Dedifferentiated amniotic fluid mesenchymal stem cell (primary cell): ENCODE measurements around the gene ZNF77.
"Not testable (repeated sequence)": the region's sequence is repeated elsewhere in the genome, so short reads cannot be mapped to it uniquely, and the experiment has no call there.

Experiments used
- DNase-seq: peaks from one replicate; pipeline ENCODE4 v3.0.0-alpha.2; 2016; ENCODE audit errors: extremely low spot score

The ZNF77 gene

GRCh38 chr19:2970201-2970835, 25.5 kb upstream of the ZNF77 start:
- peak; percentile 17 for DNase-seq

- no peak for DNase-seq
Observed at GRCh38 chr19:2969104-2969504, 24.3 kb upstream of the ZNF77 start.

GRCh38 chr19:2967972-2968371, 23.2 kb upstream of the ZNF77 start:
- no peak for DNase-seq

- no peak for DNase-seq
Observed at GRCh38 chr19:2964874-2965273, 20.1 kb upstream of the ZNF77 start.

GRCh38 chr19:2963631-2964030, 18.9 kb upstream of the ZNF77 start:
- not testable (repeated sequence) for DNase-seq

- DNase-seq, result no peak
Observed at GRCh38 chr19:2963122-2963521, 18.4 kb upstream of the ZNF77 start.

GRCh38 chr19:2962018-2962670, 17.4 kb upstream of the ZNF77 start:
- peak; percentile 72 for DNase-seq

GRCh38 chr19:2960120-2960519, 15.3 kb upstream of the ZNF77 start:
- DNase-seq, result no peak

GRCh38 chr19:2957160-2957559, 12.4 kb upstream of the ZNF77 start:
- no peak for DNase-seq

- DNase-seq, result no peak
Observed at GRCh38 chr19:2952953-2953481, 8.2 kb upstream of the ZNF77 start.

GRCh38 chr19:2950286-2951124, 5.7 kb upstream of the ZNF77 start:
- DNase-seq, result peak; percentile 100

- no peak for DNase-seq
Observed at GRCh38 chr19:2949939-2950285, 5.1 kb upstream of the ZNF77 start.

GRCh38 chr19:2945575-2946184, 909 bp upstream of the ZNF77 start:
- no peak for DNase-seq

GRCh38 chr19:2944403-2944774, 382 bp downstream of the ZNF77 start:
- no peak for DNase-seq

GRCh38 chr19:2942928-2943640, 1.7 kb downstream of the ZNF77 start:
- DNase-seq, result no peak

GRCh38 chr19:2935863-2936262, 8.9 kb downstream of the ZNF77 start:
- not testable (repeated sequence) for DNase-seq

- no peak for DNase-seq
Observed at GRCh38 chr19:2933490-2933910, 11.3 kb downstream of the ZNF77 start.

GRCh38 chr19:2927032-2927430, 17.7 kb downstream of the ZNF77 start:
- no peak for DNase-seq

- DNase-seq, result no peak
Observed at GRCh38 chr19:2926341-2927031, 18.3 kb downstream of the ZNF77 start.

GRCh38 chr19:2923510-2923909, 21.3 kb downstream of the ZNF77 start:
- peak; percentile 43 for DNase-seq

GRCh38 chr19:2922987-2923386, 21.8 kb downstream of the ZNF77 start:
- no peak for DNase-seq
